OCI-LY7 (cell line): ENCODE measurements around the gene SLC14A1. TPM values are rescaled to one million over a fixed set of nuclear protein-coding genes. Genes with fewer than 3 reads are reported as not detected.

Experiments
- BruUV-seq: library from RNA; stranded (reverse); fragments of 400-500 nt; replicated peaks from 2 replicates; lab custom pipeline; 2021; lab: Mats Ljungman, UMichigan
- CTCF ChIA-PET: fragments of 300-600 bp; sonication (Branson Sonifier 250); formaldehyde crosslinking; loops from one replicate; lab custom pipeline; 2022; ENCODE audit warnings: antibody characterized with exemption; ENCODE audit not compliant: unreplicated experiment; lab: Charles Lee
- POLR2A ChIA-PET: fragments of 300-600 bp; sonication (Branson Sonifier 250); formaldehyde crosslinking; loops from one replicate; lab custom pipeline; 2022; ENCODE audit warnings: antibody characterized with exemption; lab: Charles Lee
- DNase-seq: peaks from one replicate; pipeline ENCODE4 v3.0.0-alpha.2; 2015; ENCODE audit warnings: low spot score
- H2AFZ ChIP-seq: fragments of 200-600 bp; sonication (generic), shearing (Covaris generic); 2 replicates; pipeline ENCODE4 v1.6.1; 2014; ENCODE audit warnings: mild to moderate bottlenecking, antibody characterized with exemption, low read length, moderate library complexity
- H3K27ac ChIP-seq: fragments of 200-600 bp; sonication (generic); 2 replicates; pipeline ENCODE4 v1.5.1; 2014; ENCODE audit warnings: mixed run types, low read depth, mild to moderate bottlenecking, moderate library complexity, low read length, inconsistent platforms; ENCODE audit not compliant: poor library complexity, severe bottlenecking
- H3K36me3 ChIP-seq: fragments of 200-600 bp; sonication (generic); 2 replicates; pipeline ENCODE4 v1.6.1; 2014; ENCODE audit warnings: mild to moderate bottlenecking, antibody characterized with exemption, low read length, moderate library complexity, mixed read lengths; ENCODE audit not compliant: insufficient read depth
- H3K4me1 ChIP-seq: fragments of 200-600 bp; sonication (generic); 2 replicates; pipeline ENCODE4 v1.5.1; 2014; ENCODE audit warnings: mild to moderate bottlenecking, low read length; ENCODE audit not compliant: insufficient read depth, poor library complexity, severe bottlenecking
- H3K4me2 ChIP-seq: fragments of 200-600 bp; sonication (generic); 2 replicates; pipeline ENCODE4 v1.6.1; 2014; ENCODE audit warnings: mild to moderate bottlenecking, low read length
- H3K4me3 ChIP-seq: fragments of 200-600 bp; sonication (generic); 2 replicates; pipeline ENCODE4 v1.5.1; 2014; ENCODE audit warnings: mild to moderate bottlenecking, low read depth, low read length; ENCODE audit not compliant: poor library complexity, severe bottlenecking
- H3K79me2 ChIP-seq: fragments of 200-600 bp; sonication (generic); 2 replicates; pipeline ENCODE4 v1.6.1; 2016; ENCODE audit warnings: low read depth, mild to moderate bottlenecking, low read length, moderate library complexity, mixed read lengths; ENCODE audit not compliant: insufficient read depth
- H3K9me2 ChIP-seq: fragments of 200-600 bp; sonication (generic); 2 replicates; pipeline ENCODE4 v1.6.1; 2016; ENCODE audit warnings: mild to moderate bottlenecking, low read length, mixed read lengths; ENCODE audit not compliant: insufficient read depth
- H3K9me3 ChIP-seq: fragments of 200-600 bp; sonication (generic); 2 replicates; pipeline ENCODE4 v1.6.1; 2014; ENCODE audit warnings: mild to moderate bottlenecking, mixed run types, low read length, mixed read lengths
- H4K20me1 ChIP-seq: fragments of 200-600 bp; sonication (generic); 2 replicates; pipeline ENCODE4 v1.6.1; 2014; ENCODE audit warnings: mild to moderate bottlenecking, antibody characterized with exemption, low read length, moderate library complexity, mixed read lengths; ENCODE audit not compliant: insufficient read depth
- CTCF ChIP-seq: fragments of 200-600 bp; sonication (generic); conservative IDR thresholded peaks from 2 replicates; pipeline ENCODE4 v1.5.1; 2014; ENCODE audit warnings: mild to moderate bottlenecking, antibody characterized with exemption, low read length, moderate library complexity, mixed read lengths
- EZH2phosphoT487 ChIP-seq: fragments of 200-600 bp; sonication (generic); IDR thresholded peaks from 2 replicates; pipeline ENCODE4 v1.6.1; 2018; ENCODE audit warnings: low read depth, borderline replicate concordance, mild to moderate bottlenecking, mixed run types, antibody characterized with exemption, low read length, moderate library complexity, mixed read lengths
- intact Hi-C: fragments of 100-400 bp; cut with micrococcal nuclease; formaldehyde crosslinking; loops from one replicate; pipeline ENCODE4 v1.10.0; 2022; ENCODE audit not compliant: unreplicated experiment
- total RNA-seq, 2 experiments: library from RNA; depleted of rRNA in 1 of 2; stranded (reverse); fragments of >200 nt in 1 of 2; shearing (Covaris generic) in 1 of 2; gene quantifications; 2 replicates each; pipeline ENCODE4 v1.2.3, GENCODE V29; 2014 to 2022

The SLC14A1 gene
- total RNA-seq, 2 experiments from 2014 or later, result 0.06 TPM; not detected in 1

GRCh38 chr18:45727068-45727467 is 3.1 kb downstream of the SLC14A1 start:
- no peaks in the 10 kb centered on the region for H3K79me2 ChIP-seq
- POLR2A ChIA-PET, result interaction anchor here (0.6 kb wide), 1 partner anchor 786 kb away, joined by 5 read pairs; no protein-coding TSS in a partner anchor
- H3K4me3 ChIP-seq, result no peak overlapping the region
- no TSS peak for BruUV-seq
- no peaks in the 10 kb centered on the region for H3K36me3 ChIP-seq
- no peak for TF ChIP-seq CTCF
- TF ChIP-seq EZH2phosphoT487, result no peak
- H4K20me1 ChIP-seq, result no peaks in the 10 kb centered on the region
- no peak overlapping the region for H3K4me2 ChIP-seq
- no peak overlapping the region for H3K27ac ChIP-seq
- no peak overlapping the region for H2AFZ ChIP-seq
- H3K9me3 ChIP-seq, result no peaks in the 10 kb centered on the region
- intact Hi-C loops, result no loop called here
- no peaks in the 10 kb centered on the region for H3K9me2 ChIP-seq
- H3K4me1 ChIP-seq, result no peaks in the 10 kb centered on the region
- CTCF ChIA-PET, result no interaction called here
- DNase-seq, result no peak

GRCh38 chr18:45728336-45729010 is 4.5 kb downstream of the SLC14A1 start:
- Histone ChIP-seq H3K36me3 (no peaks in the 10 kb centered on the region), H3K4me3 (no peak overlapping the region), H2AFZ (no peak overlapping the region), H3K27ac (no peak overlapping the region), H3K79me2 (no peaks in the 10 kb centered on the region), H3K4me1 (no peaks in the 10 kb centered on the region), H3K9me3 (no peaks in the 10 kb centered on the region), H3K4me2 (no peak overlapping the region), H4K20me1 (no peaks in the 10 kb centered on the region), H3K9me2 (no peaks in the 10 kb centered on the region)
- no peak for DNase-seq
- ChIA-PET POLR2A (interaction anchor here (0.6 kb wide), 1 partner anchor 23 kb away, joined by 5 read pairs; no protein-coding TSS in a partner anchor), CTCF (no interaction called here)
- no TSS peak for BruUV-seq
- intact Hi-C loops, result no loop called here
- TF ChIP-seq EZH2phosphoT487 (no peak), CTCF (no peak)
